ENCODE measurements around the gene HNRNPA1. TPM values are rescaled to one million over a fixed set of nuclear protein-coding genes. Genes with fewer than 3 reads are reported as not detected.
A peak's percentile ranks its signal among the peaks of the same experiment; 100 is the strongest.

HNRNPA1 gene
- total and polyA plus RNA-seq, 9 of the 15 experiments (the other 6 are each of a cell fraction or from before 2014, with no cell fraction given), result 1,166 to 2,703 (median 1,815) TPM

DNA sequence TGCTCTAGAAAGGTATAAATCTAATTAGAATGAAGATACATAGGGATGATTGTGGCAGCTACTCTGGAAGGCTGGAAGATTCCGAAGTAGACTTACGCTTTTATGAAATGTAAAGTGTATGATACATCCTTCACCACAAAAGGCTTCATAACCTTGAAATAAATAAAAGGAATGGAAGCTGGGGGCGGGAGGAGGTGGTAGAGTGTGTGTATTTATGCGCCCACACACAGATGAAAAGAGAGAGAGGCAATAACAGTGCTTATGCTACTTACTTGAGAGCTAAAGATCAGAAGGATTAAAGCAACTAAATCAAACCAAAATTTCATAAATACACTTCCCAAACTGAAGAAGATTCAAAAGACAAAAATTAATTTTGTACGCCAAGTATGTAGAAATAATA is 31.0 kb upstream of the HNRNPA1 start:
- intact Hi-C loops (cut with micrococcal nuclease) (no loop called here), in situ Hi-C loops (cut with MboI) (no loop called here)
- Histone ChIP-seq H3K4me1 (replicated peaks in 1 of 2; ENCODE audit: control insufficient read depth in 2 of 2, insufficient read depth in 2 of 2, low read length in 2 of 2) (no peaks in the 10 kb centered on the region; a peak in 1 of 5 replicates), H3K79me2 (ENCODE audit: control insufficient read depth, insufficient read depth, low read length) (peaks cover 15% of the 10 kb centered on the region), H3K36me3 (ENCODE audit: control insufficient read depth, insufficient read depth, low read length) (peaks cover 58% of the 10 kb centered on the region), H2AFZ (ENCODE audit: low read depth, low read length) (no peak overlapping the region), H3K4me2 (ENCODE audit: insufficient read depth, low read length) (no peak overlapping the region), H3K9me1 (ENCODE audit: control insufficient read depth, insufficient read depth, low read length) (no peaks in the 10 kb centered on the region), H3K9me3 (replicated peaks; ENCODE audit: control insufficient read depth, insufficient read depth, low read depth, low read length) (no peaks in the 10 kb centered on the region), H3K9ac (ENCODE audit: insufficient read depth in 1 of 2, low read depth in 2 of 2, low read length in 2 of 2) (no peak overlapping the region), H3K4me3 (no peak overlapping the region), H3K27me3 (ENCODE audit: control insufficient read depth in 2 of 2, insufficient read depth in 2 of 2, low read length in 2 of 2) (no peaks in the 10 kb centered on the region), H3K27ac (ENCODE audit: extremely low read depth, low read depth, low read length) (no peak overlapping the region), H4K20me1 (replicated peaks; ENCODE audit: control insufficient read depth, insufficient read depth, low read length) (no peaks in the 10 kb centered on the region)
- ATAC-seq, result no peak
- FAIRE-seq, result no peak
- TF ChIP-seq GTF2F1 (IDR thresholded peaks at IDR 0.05; ENCODE audit: low read depth, low read length), result no peak
- no peak for TF ChIP-seq SMARCA5 (IDR thresholded peaks at IDR 0.05)
- no peak for TF ChIP-seq POLR2AphosphoS5 (IDR thresholded peaks at IDR 0.05; ENCODE audit: control insufficient read depth, insufficient read depth, low read depth, low read length)
- no peak for TF ChIP-seq ESRRA (IDR thresholded peaks at IDR 0.05; ENCODE audit: borderline replicate concordance, low read depth)
- no peak for TF ChIP-seq KDM4B (IDR thresholded peaks at IDR 0.05; ENCODE audit: borderline replicate concordance in 2 of 2, low read depth in 1 of 2)
- POLR2A ChIA-PET, result interaction anchor here (1.2 to 1.3 kb wide), 2 partner anchors 21 to 30 kb away, joined by 3 read pairs; partner anchors contain the start of gene CBX5
- WGBS (ENCODE audit: insufficient coverage, low coverage, missing lambda C conversion rate), result 98% methylated on average over 5 of the region's 5 CpGs
- no TSS peak for BruUV-seq (replicated peaks)
- DNase-seq (ENCODE audit: extremely low read depth in 1 of 4, low spot score in 3 of 4), result no peak
- CTCF ChIA-PET (ENCODE audit: low intra/inter-chr PET ratio), result no interaction called here

DNA sequence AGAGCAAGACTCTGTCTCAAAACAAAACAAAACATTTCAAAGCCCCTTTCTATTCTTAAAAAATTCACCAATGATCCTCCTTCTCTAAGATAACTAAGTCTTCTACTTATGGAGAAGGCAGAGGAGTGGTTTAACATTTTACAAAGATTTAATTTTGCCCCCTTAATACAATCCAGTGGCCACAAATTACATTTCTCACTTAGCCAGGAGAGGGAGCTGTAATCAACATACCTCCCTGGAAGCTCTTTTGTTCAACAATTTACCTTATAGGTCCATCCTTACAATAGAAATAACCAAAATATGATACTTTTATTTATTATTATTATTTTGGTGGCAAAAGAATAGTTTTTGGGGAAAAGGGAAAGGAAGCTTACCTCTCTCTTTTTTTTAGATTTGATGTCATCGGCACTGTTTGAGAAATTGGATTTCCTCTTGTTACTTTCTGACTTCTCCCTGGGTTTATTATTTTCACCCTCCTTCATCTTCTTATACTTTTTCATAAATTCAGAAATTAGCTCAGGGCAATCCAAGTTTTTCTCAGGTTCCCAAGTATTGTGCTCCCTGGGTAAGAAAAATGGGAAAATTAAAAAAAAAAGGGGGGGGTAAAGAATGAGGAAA is 28.8 kb upstream of the HNRNPA1 start:
- peaks cover 30% of the 10 kb centered on the region for H3K79me2 ChIP-seq (ENCODE audit: control insufficient read depth, insufficient read depth, low read length)
- H4K20me1 ChIP-seq (replicated peaks; ENCODE audit: control insufficient read depth, insufficient read depth, low read length), result no peaks in the 10 kb centered on the region
- FAIRE-seq (peak; percentile 62), DNase-seq (ENCODE audit: extremely low read depth in 1 of 4, low spot score in 3 of 4) (peak; percentile 58 to 66 (median 63)), ATAC-seq (peak; percentile 90)
- in situ Hi-C loops (cut with MboI), result no loop called here
- no peaks in the 10 kb centered on the region for H3K9me3 ChIP-seq (replicated peaks; ENCODE audit: control insufficient read depth, insufficient read depth, low read depth, low read length)
- H3K27me3 ChIP-seq (ENCODE audit: control insufficient read depth in 2 of 2, insufficient read depth in 2 of 2, low read length in 2 of 2), result no peaks in the 10 kb centered on the region
- H3K9ac ChIP-seq (ENCODE audit: insufficient read depth in 1 of 2, low read depth in 2 of 2, low read length in 2 of 2), result no peak overlapping the region
- WGBS (ENCODE audit: insufficient coverage, low coverage, missing lambda C conversion rate), result 100% methylated on average over 1 of the region's 1 CpG
- ChIA-PET CTCF (ENCODE audit: low intra/inter-chr PET ratio) (interaction anchor here (0.6 to 1.6 kb wide), 5 partner anchors 107 to 127 kb away, joined by 4 to 7 read pairs (median 5); no protein-coding TSS in a partner anchor), POLR2A (interaction anchor here (0.6 to 1.9 kb wide), 16 partner anchors 8 to 522 kb away, joined by 3 to 7 read pairs (median 4); partner anchors contain the start of genes CBX5, HNRNPA1 and HOXC9)
- no peak overlapping the region for H2AFZ ChIP-seq (ENCODE audit: low read depth, low read length)
- H3K27ac ChIP-seq (ENCODE audit: extremely low read depth, low read depth, low read length), result no peak overlapping the region
- no peaks in the 10 kb centered on the region for H3K9me1 ChIP-seq (ENCODE audit: control insufficient read depth, insufficient read depth, low read length)
- no TSS peak for BruUV-seq (replicated peaks)
- no peaks in the 10 kb centered on the region; a peak in 1 of 5 replicates for H3K4me1 ChIP-seq (replicated peaks in 1 of 2; ENCODE audit: control insufficient read depth in 2 of 2, insufficient read depth in 2 of 2, low read length in 2 of 2)
- H3K36me3 ChIP-seq (ENCODE audit: control insufficient read depth, insufficient read depth, low read length), result peaks cover 58% of the 10 kb centered on the region
- H3K4me2 ChIP-seq (ENCODE audit: insufficient read depth, low read length), result no peak overlapping the region
- H3K4me3 ChIP-seq, result no peak overlapping the region
- intact Hi-C loops (cut with micrococcal nuclease), result no loop called here
- TF ChIP-seq ZBTB17 (CRISPR knock-in tag; IDR thresholded peaks at IDR 0.05) (no peak), ZNF143 (CRISPR knock-in tag; IDR thresholded peaks at IDR 0.05) (no peak), SNIP1 (IDR thresholded peaks at IDR 0.05; ENCODE audit: low read depth) (no peak), ZNF12 (CRISPR knock-in tag; IDR thresholded peaks at IDR 0.05) (no peak), FUS (optimal IDR thresholded peaks at IDR 0.05; ENCODE audit: low read depth, low read length) (no peak), ZNF133 (CRISPR knock-in tag; IDR thresholded peaks at IDR 0.05) (no peak), SMAD2 (IDR thresholded peaks at IDR 0.05; ENCODE audit: low read depth, low read length) (no peak), KLF10 (CRISPR knock-in tag; IDR thresholded peaks at IDR 0.05) (no peak), ZNF561 (CRISPR knock-in tag; conservative IDR thresholded peaks at IDR 0.05) (no peak), ZNF717 (CRISPR knock-in tag; IDR thresholded peaks at IDR 0.05) (no peak), POLR3G (IDR thresholded peaks at IDR 0.05; ENCODE audit: extremely low read depth, insufficient read length, insufficient replicate concordance) (no peak)

Data from K562 (cell line).